Activated T-cell treated with anti-CD3 and anti-CD28 coated beads, Interleukin-2, amount 50 U/mL, for 48 hours (primary cell): ENCODE results near the gene KDM2A.
"Not testable (repeated sequence)": the region's sequence is repeated elsewhere in the genome, so short reads cannot be mapped to it uniquely, and the experiment has no call there.

ENCODE experiments used
- DNase-seq, 2 experiments: peaks; one replicate each; pipeline ENCODE4 v3.0.0-alpha.2; 2020

Gene KDM2A

GRCh38 chr11:67118181-67118766, 789 bp upstream of the KDM2A start:
- DNase-seq = peak; percentile 68 to 77

GRCh38 chr11:67119585-67120391, 725 bp downstream of the KDM2A start:
- DNase-seq = peak; percentile 50 to 51

- DNase-seq = no peak
These were observed 1.4 kb downstream of the KDM2A start for GRCh38 chr11:67120456-67120855.

GRCh38 chr11:67120881-67121710, 2.0 kb downstream of the KDM2A start:
- no peak for DNase-seq

- DNase-seq = not testable (repeated sequence)
These were observed 4.7 kb downstream of the KDM2A start for GRCh38 chr11:67123801-67124200.

- DNase-seq = not testable (repeated sequence)
These were observed 7.2 kb downstream of the KDM2A start for GRCh38 chr11:67126243-67126642.

GRCh38 chr11:67126986-67127385, 7.9 kb downstream of the KDM2A start:
- DNase-seq = no peak

GRCh38 chr11:67130861-67131260, 11.8 kb downstream of the KDM2A start:
- DNase-seq = not testable (repeated sequence)

GRCh38 chr11:67136156-67136555, 17.1 kb downstream of the KDM2A start:
- DNase-seq = no peak

GRCh38 chr11:67138922-67139321, 19.9 kb downstream of the KDM2A start:
- DNase-seq = no peak

GRCh38 chr11:67146516-67147226, 27.6 kb downstream of the KDM2A start:
- DNase-seq = no peak

GRCh38 chr11:67153971-67154370, 34.9 kb downstream of the KDM2A start:
- no peak for DNase-seq

GRCh38 chr11:67154726-67155125, 35.7 kb downstream of the KDM2A start:
- DNase-seq = no peak

GRCh38 chr11:67157691-67158090, 38.6 kb downstream of the KDM2A start:
- DNase-seq = no peak

- no peak for DNase-seq
These were observed 39.2 kb downstream of the KDM2A start for GRCh38 chr11:67158221-67158620.

- no peak for DNase-seq
These were observed 41.0 kb downstream of the KDM2A start for GRCh38 chr11:67160045-67160444.

GRCh38 chr11:67160872-67161783, 42.1 kb downstream of the KDM2A start:
- no peak for DNase-seq

GRCh38 chr11:67163006-67163405, 43.9 kb downstream of the KDM2A start:
- DNase-seq = no peak

- DNase-seq = no peak
These were observed 46.6 kb downstream of the KDM2A start for GRCh38 chr11:67165623-67166022.

GRCh38 chr11:67167091-67167490, 48.0 kb downstream of the KDM2A start:
- no peak for DNase-seq

GRCh38 chr11:67167719-67168118, 48.7 kb downstream of the KDM2A start:
- no peak for DNase-seq

GRCh38 chr11:67168911-67169310, 49.8 kb downstream of the KDM2A start:
- not testable (repeated sequence) for DNase-seq
